ENCODE results near the gene ST3GAL4. TPM values are rescaled to one million over a fixed set of nuclear protein-coding genes. Genes with fewer than 3 reads are reported as not detected.

The ST3GAL4 gene
- total RNA-seq, 1 donor from 2014 or later: 19.1 TPM

DNA sequence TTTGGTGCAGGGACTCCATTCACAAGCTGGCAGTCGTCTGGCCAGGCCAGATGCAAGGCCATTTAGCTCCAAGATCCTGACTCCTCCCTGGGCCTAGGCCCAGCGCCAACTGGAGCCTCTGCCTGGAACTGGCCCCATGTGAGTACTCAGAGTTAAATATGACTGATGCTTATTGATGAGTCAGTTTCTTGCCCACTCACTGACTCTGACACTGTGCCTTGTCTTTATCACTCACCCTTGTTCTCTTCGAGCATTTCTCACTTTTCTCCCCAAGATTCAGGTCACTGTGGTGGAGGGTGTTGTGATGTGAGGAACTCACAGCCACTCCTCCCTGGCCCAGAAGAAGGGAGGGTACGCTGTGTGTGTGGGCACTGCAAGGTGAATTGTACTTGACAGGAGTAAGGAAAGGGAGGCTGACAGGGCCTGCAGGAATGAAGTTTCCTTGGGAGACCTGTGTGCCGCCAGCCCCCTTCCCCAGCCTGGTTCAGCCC lies 23.2 kb upstream of the ST3GAL4 start:
- no peaks in the 10 kb centered on the region for H3K9me3 Mint-ChIP-seq
- H3K27ac Mint-ChIP-seq: no peak overlapping the region
- DNase-seq (ENCODE audit: extremely low spot score, unreplicated experiment): no peak
- H3K4me3 Mint-ChIP-seq: no peak overlapping the region
- TF ChIP-seq, protein P1, sequence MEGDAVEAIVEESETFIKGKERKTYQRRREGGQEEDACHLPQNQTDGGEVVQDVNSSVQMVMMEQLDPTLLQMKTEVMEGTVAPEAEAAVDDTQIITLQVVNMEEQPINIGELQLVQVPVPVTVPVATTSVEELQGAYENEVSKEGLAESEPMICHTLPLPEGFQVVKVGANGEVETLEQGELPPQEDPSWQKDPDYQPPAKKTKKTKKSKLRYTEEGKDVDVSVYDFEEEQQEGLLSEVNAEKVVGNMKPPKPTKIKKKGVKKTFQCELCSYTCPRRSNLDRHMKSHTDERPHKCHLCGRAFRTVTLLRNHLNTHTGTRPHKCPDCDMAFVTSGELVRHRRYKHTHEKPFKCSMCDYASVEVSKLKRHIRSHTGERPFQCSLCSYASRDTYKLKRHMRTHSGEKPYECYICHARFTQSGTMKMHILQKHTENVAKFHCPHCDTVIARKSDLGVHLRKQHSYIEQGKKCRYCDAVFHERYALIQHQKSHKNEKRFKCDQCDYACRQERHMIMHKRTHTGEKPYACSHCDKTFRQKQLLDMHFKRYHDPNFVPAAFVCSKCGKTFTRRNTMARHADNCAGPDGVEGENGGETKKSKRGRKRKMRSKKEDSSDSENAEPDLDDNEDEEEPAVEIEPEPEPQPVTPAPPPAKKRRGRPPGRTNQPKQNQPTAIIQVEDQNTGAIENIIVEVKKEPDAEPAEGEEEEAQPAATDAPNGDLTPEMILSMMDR (conservative IDR thresholded peaks at IDR 0.05): no peak
- peaks cover 9% of the 10 kb centered on the region for H3K36me3 Mint-ChIP-seq
- H3K4me1 Mint-ChIP-seq (ENCODE audit: unreplicated experiment): peaks cover 27% of the 10 kb centered on the region
- H3K27me3 Mint-ChIP-seq: no peaks in the 10 kb centered on the region

DNA sequence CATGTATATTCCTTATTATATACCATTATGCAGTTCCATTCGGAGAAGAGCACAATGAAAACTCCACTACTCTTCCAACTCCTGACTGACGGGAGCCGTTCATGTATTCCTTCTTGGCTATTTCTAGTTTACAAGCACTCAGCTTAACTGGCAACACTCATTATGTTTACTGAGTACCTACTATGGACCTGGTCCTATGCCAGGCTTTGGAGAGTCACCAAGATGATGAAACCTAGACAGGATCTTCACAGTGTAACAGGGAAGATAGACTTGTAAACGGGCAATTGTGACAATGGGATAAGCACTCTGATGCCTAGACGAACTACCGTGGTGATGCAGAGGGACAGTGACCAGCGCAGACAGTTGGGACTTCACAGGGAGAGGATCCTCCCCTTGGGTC lies 22.3 kb upstream of the ST3GAL4 start:
- Mint-ChIP-seq H3K36me3 (peaks cover 9% of the 10 kb centered on the region), H3K27ac (peak overlapping the region; percentile 47), H3K27me3 (no peaks in the 10 kb centered on the region), H3K4me1 (ENCODE audit: unreplicated experiment) (peaks cover 22% of the 10 kb centered on the region), H3K4me3 (no peak overlapping the region), H3K9me3 (no peaks in the 10 kb centered on the region)
- TF ChIP-seq, protein P1 (conservative IDR thresholded peaks at IDR 0.05): no peak
- DNase-seq (ENCODE audit: extremely low spot score, unreplicated experiment): no peak

DNA sequence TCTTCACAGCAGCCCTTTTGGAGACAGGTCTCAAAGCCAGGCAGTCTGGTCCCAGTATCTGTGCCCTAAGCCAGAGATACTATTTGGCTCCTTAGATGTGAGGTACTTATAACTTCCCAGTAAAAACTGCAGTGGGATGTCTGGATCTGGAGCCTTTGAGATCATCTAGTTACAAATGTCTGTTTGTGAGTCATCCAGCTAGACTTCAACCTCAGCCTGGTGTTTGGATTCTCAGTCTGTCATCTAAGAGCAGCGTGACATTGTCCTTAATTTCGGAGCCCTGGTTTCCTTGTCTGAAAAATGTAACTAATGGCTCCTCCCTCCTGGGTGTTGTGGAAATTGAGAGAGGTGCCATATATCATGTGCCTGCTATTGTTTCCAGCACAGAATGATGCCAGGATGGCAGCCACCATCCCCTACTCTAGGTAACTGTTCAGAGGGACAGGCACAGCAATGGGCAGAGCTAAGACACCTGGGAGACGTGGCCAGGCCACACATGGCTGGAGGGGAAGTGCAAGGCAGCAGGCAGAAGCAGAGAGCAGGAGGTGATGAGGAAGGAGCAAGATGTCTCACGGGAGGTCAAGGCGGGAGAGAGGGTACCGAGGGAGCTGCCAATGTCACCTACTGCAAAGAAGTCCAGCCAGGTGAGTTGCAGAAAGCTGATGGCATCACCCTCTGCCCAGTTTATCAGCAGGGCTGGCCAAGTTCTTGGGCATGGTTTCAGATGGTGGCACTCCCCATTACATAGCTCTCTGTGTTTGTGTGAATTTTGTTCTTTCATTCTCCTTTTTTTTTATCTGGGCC lies 20.6 kb upstream of the ST3GAL4 start:
- Mint-ChIP-seq H3K27ac (peak overlapping the region; percentile 62), H3K4me3 (no peak overlapping the region), H3K36me3 (peaks cover 9% of the 10 kb centered on the region), H3K4me1 (ENCODE audit: unreplicated experiment) (peaks cover 34% of the 10 kb centered on the region), H3K27me3 (no peaks in the 10 kb centered on the region), H3K9me3 (no peaks in the 10 kb centered on the region)
- TF ChIP-seq, protein P1 (conservative IDR thresholded peaks at IDR 0.05): no peak
- no peak for DNase-seq (ENCODE audit: extremely low spot score, unreplicated experiment)

DNA sequence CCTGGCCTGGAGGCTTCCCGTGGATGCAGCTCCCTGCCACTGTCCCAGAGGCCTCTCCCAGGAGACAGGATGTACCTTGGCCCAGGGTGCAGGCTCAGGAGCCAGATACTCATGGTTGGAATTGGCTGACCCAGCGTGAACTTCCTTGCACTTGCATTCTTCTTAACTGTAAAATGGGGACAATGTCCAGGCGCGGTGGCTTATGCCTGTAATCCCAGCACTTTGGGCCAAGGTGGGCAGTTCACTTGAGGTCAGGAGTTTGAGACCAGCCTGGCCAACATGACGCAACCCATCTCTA lies 20.1 kb upstream of the ST3GAL4 start:
- no peaks in the 10 kb centered on the region for H3K27me3 Mint-ChIP-seq
- DNase-seq (ENCODE audit: extremely low spot score, unreplicated experiment): no peak
- H3K27ac Mint-ChIP-seq: no peak overlapping the region
- TF ChIP-seq, protein P1 (conservative IDR thresholded peaks at IDR 0.05): no peak
- H3K4me1 Mint-ChIP-seq (ENCODE audit: unreplicated experiment): peaks cover 36% of the 10 kb centered on the region
- no peak overlapping the region for H3K4me3 Mint-ChIP-seq
- no peaks in the 10 kb centered on the region for H3K9me3 Mint-ChIP-seq
- peaks cover 9% of the 10 kb centered on the region for H3K36me3 Mint-ChIP-seq

DNA sequence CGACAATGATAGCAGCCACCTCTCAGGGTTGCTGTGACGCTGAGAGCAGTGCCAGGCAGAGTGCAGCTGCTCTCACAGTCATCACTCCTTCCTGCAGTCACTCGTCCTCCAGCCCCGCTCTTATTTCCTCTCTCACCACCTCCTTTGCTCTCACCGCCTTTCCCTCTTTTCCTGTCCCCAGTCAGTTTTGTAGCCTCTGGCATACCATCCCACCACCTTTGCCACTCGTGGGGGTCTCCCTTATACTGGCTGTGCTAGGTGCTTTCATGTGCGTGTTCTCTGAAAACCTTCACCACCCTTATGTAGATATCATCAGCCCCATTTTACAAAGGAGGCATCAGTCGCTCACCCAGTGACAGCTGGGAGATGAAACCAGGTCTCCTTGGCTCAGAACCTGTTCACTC lies 19.3 kb upstream of the ST3GAL4 start:
- Mint-ChIP-seq H3K27ac (peak overlapping the region; percentile 26), H3K4me3 (no peak overlapping the region), H3K4me1 (ENCODE audit: unreplicated experiment) (peaks cover 42% of the 10 kb centered on the region), H3K9me3 (no peaks in the 10 kb centered on the region), H3K27me3 (no peaks in the 10 kb centered on the region), H3K36me3 (peaks cover 9% of the 10 kb centered on the region)
- TF ChIP-seq, protein P1 (conservative IDR thresholded peaks at IDR 0.05): no peak
- no peak for DNase-seq (ENCODE audit: extremely low spot score, unreplicated experiment)

Data from type B pancreatic cell (in vitro differentiated cells).